HEK293 (cell line): ENCODE measurements around the gene NUCB2.

Experiments
- CTCF ChIA-PET: fragments of 350-600 bp; formaldehyde crosslinking; extraction: SDS; loops from one replicate; lab custom pipeline; 2021; ENCODE audit warnings: antibody characterized with exemption; lab: Yijun Ruan, JAX
- POLR2A ChIA-PET: fragments of 300-600 bp; formaldehyde crosslinking; extraction: SDS; loops from one replicate; lab custom pipeline; 2020; ENCODE audit warnings: antibody characterized with exemption, inconsistent platforms; lab: Yijun Ruan, JAX
- H3K27ac ChIP-seq: fragments of 200-500 bp; sonication (Bioruptor generic); 2 replicates; pipeline ENCODE4 v1.5.1; 2014; ENCODE audit warnings: low read depth, low read length, control low read depth, inconsistent platforms; ENCODE audit errors: extremely low read depth
- H3K36me3 ChIP-seq, 2 experiments: fragments of 200-500 bp in 1 of 2; sonication (Bioruptor generic) in 1 of 2; 1 replicate in 1 of 2; 2 replicates in 1 of 2; pipeline ENCODE4 v1.5.1; 2014 to 2017; ENCODE audit warnings: inconsistent platforms in 2 of 2, low read length in 2 of 2; ENCODE audit not compliant: control insufficient read depth in 2 of 2, insufficient read depth in 1 of 2
- H3K4me1 ChIP-seq: fragments of 200-500 bp; sonication (Bioruptor generic); 2 replicates; pipeline ENCODE4 v1.5.1; 2014; ENCODE audit warnings: mild to moderate bottlenecking, low read length, inconsistent platforms; ENCODE audit not compliant: control insufficient read depth, insufficient read depth
- H3K4me3 ChIP-seq: 2 replicates; pipeline ENCODE4 v1.5.1; 2011; ENCODE audit warnings: low read depth, mild to moderate bottlenecking, control low read depth, low read length, moderate library complexity
- H3K9me3 ChIP-seq: fragments of 200-500 bp; sonication (Bioruptor generic); 2 replicates; pipeline ENCODE4 v1.5.1; 2014; ENCODE audit warnings: low read depth, low read length, inconsistent platforms; ENCODE audit not compliant: control insufficient read depth, insufficient read depth
- ATF2 ChIP-seq: fragments of 450-650 bp; formaldehyde crosslinking; IDR thresholded peaks from 2 replicates; pipeline ENCODE4 v1.5.1; 2016; ENCODE audit warnings: missing biosample characterization, missing genetic modification characterization, low read depth
- YY1 ChIP-seq: fragments of 450-650 bp; formaldehyde crosslinking; IDR thresholded peaks from 2 replicates; pipeline ENCODE4 v1.5.1; 2018; ENCODE audit warnings: missing biosample characterization, missing genetic modification characterization
- ZFP3 ChIP-seq: fragments of 450-650 bp; formaldehyde crosslinking; IDR thresholded peaks from 2 replicates; pipeline ENCODE4 v1.5.1; 2016; ENCODE audit warnings: low read depth, missing biosample characterization, missing genetic modification characterization
- ZFP69B ChIP-seq: fragments of 450-650 bp; formaldehyde crosslinking; IDR thresholded peaks from 2 replicates; pipeline ENCODE4 v1.5.1; 2016; ENCODE audit warnings: missing biosample characterization, missing genetic modification characterization
- ZNF10 ChIP-seq: fragments of 450-650 bp; formaldehyde crosslinking; IDR thresholded peaks from 2 replicates; pipeline ENCODE4 v1.5.1; 2017; ENCODE audit warnings: missing biosample characterization, missing genetic modification characterization
- ZNF157 ChIP-seq: fragments of 450-650 bp; formaldehyde crosslinking; IDR thresholded peaks from 2 replicates; pipeline ENCODE4 v1.5.1; 2016; ENCODE audit warnings: missing biosample characterization, missing genetic modification characterization
- ZNF174 ChIP-seq: fragments of 450-650 bp; formaldehyde crosslinking; IDR thresholded peaks from 2 replicates; pipeline ENCODE4 v1.5.0; 2017; ENCODE audit warnings: missing biosample characterization, mild to moderate bottlenecking, missing genetic modification characterization
- ZNF24 ChIP-seq: fragments of 450-650 bp; formaldehyde crosslinking; IDR thresholded peaks from 2 replicates; pipeline ENCODE4 v1.5.1; 2016; ENCODE audit warnings: missing biosample characterization, missing genetic modification characterization
- ZNF473 ChIP-seq: fragments of 450-650 bp; formaldehyde crosslinking; IDR thresholded peaks from 2 replicates; pipeline ENCODE4 v1.5.1; 2017; ENCODE audit warnings: missing biosample characterization, missing genetic modification characterization
- ZNF501 ChIP-seq: fragments of 450-650 bp; formaldehyde crosslinking; IDR thresholded peaks from 2 replicates; pipeline ENCODE4 v1.5.1; 2016; ENCODE audit warnings: missing biosample characterization, missing genetic modification characterization
- ZNF513 ChIP-seq: fragments of 450-650 bp; IDR thresholded peaks from 2 replicates; pipeline ENCODE4 v1.5.1; 2018; ENCODE audit warnings: missing biosample characterization, missing genetic modification characterization
- ZNF610 ChIP-seq: fragments of 450-650 bp; formaldehyde crosslinking; IDR thresholded peaks from 2 replicates; pipeline ENCODE4 v1.5.1; 2016; ENCODE audit warnings: missing biosample characterization, missing genetic modification characterization, borderline replicate concordance
- ZNF623 ChIP-seq: fragments of 450-650 bp; formaldehyde crosslinking; IDR thresholded peaks from 2 replicates; pipeline ENCODE4 v1.5.1; 2016; ENCODE audit warnings: missing biosample characterization, missing genetic modification characterization
- ZNF704 ChIP-seq: fragments of 450-650 bp; formaldehyde crosslinking; IDR thresholded peaks from 2 replicates; pipeline ENCODE4 v1.5.1; 2016; ENCODE audit warnings: missing biosample characterization, missing genetic modification characterization
- ZSCAN4 ChIP-seq: fragments of 450-650 bp; formaldehyde crosslinking; IDR thresholded peaks from 2 replicates; pipeline ENCODE4 v1.5.1; 2017; ENCODE audit warnings: missing biosample characterization, missing genetic modification characterization
- TF ChIP-seq, protein P1 (sequence below): fragments of 450-650 bp; formaldehyde crosslinking; IDR thresholded peaks from 2 replicates; pipeline ENCODE4 v1.5.1; 2016; ENCODE audit warnings: missing biosample characterization, missing genetic modification characterization
- TF ChIP-seq, protein P2 (sequence below): fragments of 450-650 bp; formaldehyde crosslinking; IDR thresholded peaks from 2 replicates; pipeline ENCODE4 v1.5.1; 2016; ENCODE audit warnings: missing biosample characterization, missing genetic modification characterization
- TF ChIP-seq, protein P3 (sequence below): fragments of 450-650 bp; formaldehyde crosslinking; IDR thresholded peaks from 2 replicates; pipeline ENCODE4 v1.5.1; 2017; ENCODE audit warnings: missing biosample characterization, missing genetic modification characterization

NUCB2 gene

DNA sequence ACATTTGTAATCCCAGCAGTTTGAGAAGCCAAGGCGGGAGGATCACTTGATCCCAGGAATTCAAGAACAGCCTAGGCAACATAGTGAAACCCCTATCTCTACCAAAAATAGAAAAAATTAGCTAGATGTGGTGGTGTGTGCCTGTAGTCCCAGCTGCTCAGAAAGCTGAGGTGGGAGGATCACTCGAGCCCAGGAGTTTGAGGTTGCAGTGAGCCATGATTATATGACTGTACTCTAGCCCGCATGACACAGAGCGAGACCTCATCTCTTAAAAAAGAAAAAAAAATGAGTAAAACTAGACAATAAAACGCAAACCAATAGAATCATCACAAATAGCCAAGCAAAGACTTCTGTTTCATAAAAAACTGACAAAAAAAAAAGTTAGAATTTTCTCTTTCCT is 21.8 kb downstream of the NUCB2 start:
- Histone ChIP-seq H3K4me3 (no peak overlapping the region), H3K9me3 (no peaks in the 10 kb centered on the region), H3K27ac (no peak overlapping the region), H3K36me3 (peaks cover 0 to 34% of the 10 kb centered on the region in 2 experiments; a peak in 2 of 3 replicates), H3K4me1 (no peaks in the 10 kb centered on the region)
- no peak for TF ChIP-seq ZNF704
- TF ChIP-seq ZNF610 (tag by site-specific recombination), result no peak
- CTCF ChIA-PET, result no interaction called here
- POLR2A ChIA-PET, result no interaction called here

- no peaks in the 10 kb centered on the region for H3K9me3 ChIP-seq
- no peak overlapping the region for H3K27ac ChIP-seq
- TF ChIP-seq ZFP69B (tag by site-specific recombination) (no peak), ZNF24 (tag by site-specific recombination) (no peak), ZSCAN4 (tag by site-specific recombination) (no peak), ZNF157 (no peak), YY1 (tag by site-specific recombination) (no peak), ZNF513 (tag by site-specific recombination) (no peak), ZNF10 (tag by site-specific recombination) (no peak), ZFP3 (tag by site-specific recombination) (no peak), ZNF623 (tag by site-specific recombination) (no peak), ZNF501 (tag by site-specific recombination) (no peak), ZNF473 (tag by site-specific recombination) (no peak), ATF2 (tag by site-specific recombination) (no peak), ZNF174 (tag by site-specific recombination) (no peak)
- TF ChIP-seq, protein P1, sequence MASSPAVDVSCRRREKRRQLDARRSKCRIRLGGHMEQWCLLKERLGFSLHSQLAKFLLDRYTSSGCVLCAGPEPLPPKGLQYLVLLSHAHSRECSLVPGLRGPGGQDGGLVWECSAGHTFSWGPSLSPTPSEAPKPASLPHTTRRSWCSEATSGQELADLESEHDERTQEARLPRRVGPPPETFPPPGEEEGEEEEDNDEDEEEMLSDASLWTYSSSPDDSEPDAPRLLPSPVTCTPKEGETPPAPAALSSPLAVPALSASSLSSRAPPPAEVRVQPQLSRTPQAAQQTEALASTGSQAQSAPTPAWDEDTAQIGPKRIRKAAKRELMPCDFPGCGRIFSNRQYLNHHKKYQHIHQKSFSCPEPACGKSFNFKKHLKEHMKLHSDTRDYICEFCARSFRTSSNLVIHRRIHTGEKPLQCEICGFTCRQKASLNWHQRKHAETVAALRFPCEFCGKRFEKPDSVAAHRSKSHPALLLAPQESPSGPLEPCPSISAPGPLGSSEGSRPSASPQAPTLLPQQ, result no peak
- TF ChIP-seq, protein P2, sequence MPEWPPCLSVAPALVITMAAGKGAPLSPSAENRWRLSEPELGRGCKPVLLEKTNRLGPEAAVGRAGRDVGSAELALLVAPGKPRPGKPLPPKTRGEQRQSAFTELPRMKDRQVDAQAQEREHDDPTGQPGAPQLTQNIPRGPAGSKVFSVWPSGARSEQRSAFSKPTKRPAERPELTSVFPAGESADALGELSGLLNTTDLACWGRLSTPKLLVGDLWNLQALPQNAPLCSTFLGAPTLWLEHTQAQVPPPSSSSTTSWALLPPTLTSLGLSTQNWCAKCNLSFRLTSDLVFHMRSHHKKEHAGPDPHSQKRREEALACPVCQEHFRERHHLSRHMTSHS, result no peak
- TF ChIP-seq, protein P3, sequence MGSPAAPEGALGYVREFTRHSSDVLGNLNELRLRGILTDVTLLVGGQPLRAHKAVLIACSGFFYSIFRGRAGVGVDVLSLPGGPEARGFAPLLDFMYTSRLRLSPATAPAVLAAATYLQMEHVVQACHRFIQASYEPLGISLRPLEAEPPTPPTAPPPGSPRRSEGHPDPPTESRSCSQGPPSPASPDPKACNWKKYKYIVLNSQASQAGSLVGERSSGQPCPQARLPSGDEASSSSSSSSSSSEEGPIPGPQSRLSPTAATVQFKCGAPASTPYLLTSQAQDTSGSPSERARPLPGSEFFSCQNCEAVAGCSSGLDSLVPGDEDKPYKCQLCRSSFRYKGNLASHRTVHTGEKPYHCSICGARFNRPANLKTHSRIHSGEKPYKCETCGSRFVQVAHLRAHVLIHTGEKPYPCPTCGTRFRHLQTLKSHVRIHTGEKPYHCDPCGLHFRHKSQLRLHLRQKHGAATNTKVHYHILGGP (tag by site-specific recombination), result no peak
- TF ChIP-seq, all 188 proteins: peak for 0
- Histone ChIP-seq H3K4me1 (no peaks in the 10 kb centered on the region), H3K4me3 (no peak overlapping the region), H3K36me3 (peaks cover 10 to 43% of the 10 kb centered on the region in 2 experiments; a peak in 2 of 3 replicates)
- ChIA-PET POLR2A (interaction anchor here (0.7 kb wide), 1 partner anchor 20 kb away, joined by 4 read pairs; no protein-coding TSS in a partner anchor), CTCF (interaction anchor here (0.6 to 1.0 kb wide), 3 partner anchors 23 to 203 kb away, joined by 3 to 4 read pairs (median 3); no protein-coding TSS in a partner anchor)
These were observed 23.8 kb downstream of the NUCB2 start for GRCh38 chr11:17300372-17300771.
